ENCODE measurements around the gene CBX8.

- no peak for TF ChIP-seq SP1 (IDR thresholded peaks at IDR 0.05)
- no peak for TF ChIP-seq CTBP1 (IDR thresholded peaks at IDR 0.05; ENCODE audit: borderline replicate concordance)
- TF ChIP-seq FOXM1 (IDR thresholded peaks at IDR 0.05; ENCODE audit: borderline replicate concordance), result no peak
- no peak for TF ChIP-seq HDGF (IDR thresholded peaks at IDR 0.05; ENCODE audit: borderline replicate concordance)
- no peak for TF ChIP-seq ELF4 (IDR thresholded peaks at IDR 0.05)
- no peak for TF ChIP-seq FOXA1 (IDR thresholded peaks at IDR 0.05)
- no peak for TF ChIP-seq PKNOX1 (IDR thresholded peaks at IDR 0.05)
- no peak for TF ChIP-seq TARDBP (IDR thresholded peaks at IDR 0.05)
- no peak for TF ChIP-seq NFRKB (IDR thresholded peaks at IDR 0.05)
- no peak for TF ChIP-seq SUZ12 (IDR thresholded peaks at IDR 0.05)
Measured at GRCh38 chr17:79742951-79743476, 53.9 kb downstream of the CBX8 start.
